ENCODE data around the gene TRIM15.

DNA sequence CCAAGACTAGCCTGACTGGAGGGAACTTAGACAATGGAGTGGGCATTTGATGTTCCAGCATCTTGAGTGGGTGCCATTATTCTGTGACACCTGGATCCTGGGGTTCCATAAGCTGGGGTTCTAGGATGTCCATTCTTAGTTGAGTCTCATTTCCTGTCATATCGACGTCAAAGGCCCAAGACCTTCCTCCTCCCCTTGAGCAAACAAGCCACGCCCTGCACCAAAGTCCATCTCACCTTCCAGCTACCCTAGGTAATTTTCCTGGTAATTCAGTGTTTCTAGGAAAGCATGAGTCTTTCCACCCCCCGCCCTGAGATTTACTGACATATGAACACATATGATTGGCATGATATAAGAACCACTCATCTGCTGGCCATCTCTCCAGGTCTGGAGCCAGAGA, 27.6 kb upstream of the TRIM15 start, which contains the start of gene TRIM40:
- TF ChIP-seq TAF1 (IDR thresholded peaks at IDR 0.05; ENCODE audit: low read depth, low read length) (no peak), POLR2A (IDR thresholded peaks at IDR 0.05; ENCODE audit: low read depth, low read length) (no peak), POLR2AphosphoS5 (IDR thresholded peaks at IDR 0.05; ENCODE audit: low read depth, low read length) (no peak), PAX5 (IDR thresholded peaks at IDR 0.05; ENCODE audit: insufficient read depth, low read length, severe bottlenecking) (no peak), SPI1 (IDR thresholded peaks at IDR 0.05; ENCODE audit: low read depth, low read length) (no peak)

Measured in GM12891 (cell line).